Keratinocyte (primary cell): ENCODE measurements around the gene DPYD. TPM values are rescaled to one million over a fixed set of nuclear protein-coding genes. Genes with fewer than 3 reads are reported as not detected.

Experiments used
- DNase-seq: peaks from one replicate; pipeline ENCODE4 v3.0.0-alpha.2; 2011; ENCODE audit warnings: low read depth, missing footprints, low spot score
- FAIRE-seq: peaks from 2 replicates; lab custom pipeline; 2011; peaks lifted over from hg19 to GRCh38; lab: Jason Lieb, UNC
- H2AFZ ChIP-seq: 2 replicates; pipeline ENCODE4 v1.6.0; 2012; ENCODE audit warnings: low read length, control low read depth, inconsistent platforms; ENCODE audit not compliant: control insufficient read depth
- H3K27ac ChIP-seq: 2 replicates; pipeline ENCODE4 v1.5.1; 2011; ENCODE audit warnings: low read length; ENCODE audit not compliant: control insufficient read depth, insufficient read depth
- H3K27me3 ChIP-seq: 3 replicates; pipeline ENCODE4 v1.6.0; 2011; ENCODE audit warnings: low read length; ENCODE audit not compliant: control insufficient read depth, insufficient read depth; ENCODE audit errors: extremely low read depth
- H3K36me3 ChIP-seq, 2 experiments: 2 replicates in 1 of 2; 3 replicates in 1 of 2; pipeline ENCODE4 v1.5.1; 2011; ENCODE audit warnings: low read length in 2 of 2, mild to moderate bottlenecking in 1 of 2; ENCODE audit not compliant: control insufficient read depth in 2 of 2, insufficient read depth in 2 of 2; ENCODE audit errors: extremely low read depth in 1 of 2
- H3K4me1 ChIP-seq: 3 replicates; pipeline ENCODE4 v1.5.1; 2011; ENCODE audit warnings: low read length; ENCODE audit not compliant: control insufficient read depth, insufficient read depth; ENCODE audit errors: extremely low read depth
- H3K4me2 ChIP-seq: 3 replicates; pipeline ENCODE4 v1.6.0; 2011; ENCODE audit warnings: low read depth, low read length; ENCODE audit not compliant: control insufficient read depth, insufficient read depth; ENCODE audit errors: extremely low read depth
- H3K4me3 ChIP-seq, 3 experiments: fragments of 200-600 bp in 1 of 3; sonication (generic) in 1 of 3; 2 replicates in 2 of 3; 3 replicates in 1 of 3; pipeline ENCODE4 v1.5.1; 2011 to 2016; ENCODE audit warnings: low read length in 3 of 3, mild to moderate bottlenecking in 3 of 3, control low read depth in 2 of 3, inconsistent platforms in 1 of 3, low read depth in 1 of 3, mixed read lengths in 1 of 3, mixed run types in 1 of 3, moderate library complexity in 1 of 3; ENCODE audit not compliant: control insufficient read depth in 2 of 3, insufficient read depth in 2 of 3; ENCODE audit errors: extremely low read depth in 1 of 3
- H3K79me2 ChIP-seq: 2 replicates; pipeline ENCODE4 v1.6.0; 2012; ENCODE audit warnings: low read length; ENCODE audit not compliant: control insufficient read depth, insufficient read depth
- H3K9ac ChIP-seq: 3 replicates; pipeline ENCODE4 v1.6.0; 2011; ENCODE audit warnings: low read length; ENCODE audit not compliant: control insufficient read depth, insufficient read depth; ENCODE audit errors: extremely low read depth
- H3K9me1 ChIP-seq: 3 replicates; pipeline ENCODE4 v1.6.0; 2011; ENCODE audit warnings: low read length; ENCODE audit not compliant: control insufficient read depth, insufficient read depth; ENCODE audit errors: extremely low read depth
- H3K9me3 ChIP-seq: 2 replicates; pipeline ENCODE4 v1.5.1; 2012; ENCODE audit warnings: low read depth, low read length; ENCODE audit not compliant: control insufficient read depth
- H4K20me1 ChIP-seq: 3 replicates; pipeline ENCODE4 v1.6.0; 2011; ENCODE audit warnings: low read length; ENCODE audit not compliant: control insufficient read depth, insufficient read depth; ENCODE audit errors: extremely low read depth
- CTCF ChIP-seq, 3 experiments: IDR thresholded peaks in 1 of 3; conservative IDR thresholded peaks in 1 of 3; optimal IDR thresholded peaks in 1 of 3; 2 replicates in 2 of 3; 3 replicates in 1 of 3; pipeline versions ENCODE3 to v1.5.1; 2011; ENCODE audit warnings: low read length in 3 of 3, mild to moderate bottlenecking in 3 of 3, moderate library complexity in 2 of 3, control low read depth in 1 of 3, inconsistent platforms in 1 of 3; ENCODE audit not compliant: insufficient read depth in 2 of 3; ENCODE audit errors: extremely low read depth in 1 of 3
- EZH2 ChIP-seq: IDR thresholded peaks from one replicate; pipeline ENCODE4 v1.6.1; 2012; ENCODE audit warnings: inconsistent platforms, mild to moderate bottlenecking, low read length, moderate library complexity
- dilution Hi-C: fragments of 300-500 bp; cut with MboI; formaldehyde crosslinking; loops from one replicate; pipeline ENCODE4 v1.7.0; 2020; ENCODE audit warnings: low sequenced_read_pairs; ENCODE audit not compliant: extremely low pct_ligation_motif_present
- polyA plus RNA-seq, 5 experiments: library from polyadenylated mRNA; depleted of rRNA in 3 of 5; stranded (reverse) in 3 of 5; stranded (forward) in 1 of 5; unstranded in 1 of 5; fragments of >200 nt; gene quantifications; 1 replicate in 1 of 5; 2 replicates in 3 of 5; 3 replicates in 1 of 5; pipeline versions ENCODE4 v1.2.1 to v1.2.3, GENCODE V29; 2011 to 2012; ENCODE audit warnings: missing spikeins in 2 of 5, low read depth in 1 of 5, low replicate concordance in 1 of 5

DPYD gene
- polyA plus RNA-seq, 1 donor (not counting 4 experiments of a cell fraction or from before 2014, with no cell fraction given) = 1.9 TPM

GRCh38 chr1:97651250-97651649, 269.6 kb downstream of the DPYD start:
- no peaks in the 10 kb centered on the region for H3K9me3 ChIP-seq
- no peak overlapping the region for H3K27ac ChIP-seq
- no peaks in the 10 kb centered on the region for H3K79me2 ChIP-seq
- no peak overlapping the region for H3K4me2 ChIP-seq
- no peaks in the 10 kb centered on the region for H3K9me1 ChIP-seq
- no peak overlapping the region for H3K4me3 ChIP-seq
- H4K20me1 ChIP-seq = no peaks in the 10 kb centered on the region
- dilution Hi-C loops = no loop called here
- peak overlapping the region; percentile 22 for H2AFZ ChIP-seq
- no peak for DNase-seq
- no peaks in the 10 kb centered on the region for H3K4me1 ChIP-seq
- FAIRE-seq = no peak
- no peak overlapping the region for H3K9ac ChIP-seq
- no peaks in the 10 kb centered on the region for H3K36me3 ChIP-seq
- TF ChIP-seq CTCF (optimal IDR thresholded peaks at IDR 0.05 in 1 of 3, IDR thresholded peaks at IDR 0.05 in 1 of 3, conservative IDR thresholded peaks at IDR 0.05 in 1 of 3; ENCODE audit: extremely low read depth in 1 of 3, insufficient read depth in 2 of 3, low read length in 3 of 3) (no peak), EZH2 (no peak)
- no peaks in the 10 kb centered on the region for H3K27me3 ChIP-seq

GRCh38 chr1:97649591-97649990, 271.2 kb downstream of the DPYD start:
- Histone ChIP-seq H3K4me2 (no peak overlapping the region), H3K9me1 (no peaks in the 10 kb centered on the region), H4K20me1 (no peaks in the 10 kb centered on the region), H2AFZ (no peak overlapping the region), H3K9me3 (no peaks in the 10 kb centered on the region), H3K4me3 (no peak overlapping the region), H3K79me2 (no peaks in the 10 kb centered on the region), H3K9ac (no peak overlapping the region), H3K36me3 (no peaks in the 10 kb centered on the region), H3K27ac (no peak overlapping the region), H3K27me3 (no peaks in the 10 kb centered on the region), H3K4me1 (no peaks in the 10 kb centered on the region)
- FAIRE-seq = no peak
- DNase-seq = no peak
- dilution Hi-C loops = no loop called here
- TF ChIP-seq CTCF (optimal IDR thresholded peaks at IDR 0.05 in 1 of 3, IDR thresholded peaks at IDR 0.05 in 1 of 3, conservative IDR thresholded peaks at IDR 0.05 in 1 of 3; ENCODE audit: extremely low read depth in 1 of 3, insufficient read depth in 2 of 3, low read length in 3 of 3) (no peak), EZH2 (no peak)
